Activated T-helper 9 cell treated with anti-CD3 and anti-CD28 coated beads, Interleukin-2, amount 50 U/mL, for 16 hours (primary cell): ENCODE results near the gene SLC9A1.

ENCODE experiments used
- DNase-seq: peaks from one replicate; pipeline ENCODE4 v3.0.0-alpha.2; 2020; ENCODE audit warnings: low read depth

Gene SLC9A1

GRCh38 chr1:27102707-27103468, 52.0 kb downstream of the SLC9A1 start:
- peak; percentile 67 for DNase-seq

GRCh38 chr1:27102134-27102706, 52.7 kb downstream of the SLC9A1 start:
- DNase-seq, result no peak

- no peak for DNase-seq
These were observed 53.2 kb downstream of the SLC9A1 start for GRCh38 chr1:27101696-27102095.

- no peak for DNase-seq
These were observed 53.9 kb downstream of the SLC9A1 start for GRCh38 chr1:27101054-27101491.

GRCh38 chr1:27100335-27101053, 54.4 kb downstream of the SLC9A1 start:
- DNase-seq, result no peak

- no peak for DNase-seq
These were observed 55.2 kb downstream of the SLC9A1 start for GRCh38 chr1:27099587-27100334.

GRCh38 chr1:27099135-27099586, 55.8 kb downstream of the SLC9A1 start:
- DNase-seq, result no peak

- no peak for DNase-seq
These were observed 56.3 kb downstream of the SLC9A1 start for GRCh38 chr1:27098431-27099134.

GRCh38 chr1:27097484-27097917, 57.4 kb downstream of the SLC9A1 start:
- DNase-seq, result peak; percentile 59

GRCh38 chr1:27095576-27095975, 59.3 kb downstream of the SLC9A1 start:
- no peak for DNase-seq

GRCh38 chr1:27092888-27093287, 62.0 kb downstream of the SLC9A1 start:
- no peak for DNase-seq

GRCh38 chr1:27090911-27091310, 64.0 kb downstream of the SLC9A1 start:
- no peak for DNase-seq

GRCh38 chr1:27087371-27088220, 67.3 kb downstream of the SLC9A1 start:
- DNase-seq, result no peak

GRCh38 chr1:27086628-27087027, 68.3 kb downstream of the SLC9A1 start:
- no peak for DNase-seq

GRCh38 chr1:27086026-27086425, 68.9 kb downstream of the SLC9A1 start:
- DNase-seq, result no peak

- no peak for DNase-seq
These were observed 70.8 kb downstream of the SLC9A1 start for GRCh38 chr1:27084107-27084506.

GRCh38 chr1:27077968-27078367, 77.0 kb downstream of the SLC9A1 start:
- DNase-seq, result no peak

GRCh38 chr1:27076803-27077202, 78.1 kb downstream of the SLC9A1 start:
- no peak for DNase-seq

GRCh38 chr1:27074175-27074780, 80.6 kb downstream of the SLC9A1 start:
- no peak for DNase-seq

GRCh38 chr1:27071049-27071416, 83.9 kb downstream of the SLC9A1 start:
- DNase-seq, result no peak
